ENCODE results near the gene ZBTB42. TPM values are rescaled to one million over a fixed set of nuclear protein-coding genes. Genes with fewer than 3 reads are reported as not detected.
A peak's percentile ranks its signal among the peaks of the same experiment; 100 is the strongest.

ZBTB42 gene
- total and polyA plus RNA-seq, 2 of the 13 experiments (the other 11 are each of a cell fraction or from before 2014, with no cell fraction given): 2.8 to 4.2 TPM

DNA sequence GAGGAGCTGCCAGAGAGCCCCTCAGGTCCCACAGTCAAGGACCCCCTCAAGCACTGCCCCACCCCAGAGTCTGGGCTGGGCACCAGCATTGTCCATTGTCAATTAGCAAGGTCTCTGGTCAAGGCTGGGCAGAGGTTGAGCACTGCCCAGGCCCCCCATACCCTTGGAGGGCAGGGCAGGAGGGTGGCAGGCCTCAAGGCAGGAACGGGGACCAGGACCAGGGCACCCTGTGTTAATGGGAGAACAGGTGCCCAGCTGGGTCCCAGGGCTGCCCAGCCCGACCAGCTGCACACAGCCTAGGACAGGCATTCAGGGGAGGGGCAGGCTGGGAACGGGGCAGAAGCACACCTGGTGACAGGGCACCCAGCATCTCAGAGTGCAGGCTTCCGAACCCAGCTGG lies 29.5 kb upstream of the ZBTB42 start:
- H3K79me2 ChIP-seq (ENCODE audit: insufficient read depth, low read length): peaks cover 16% of the 10 kb centered on the region
- intact Hi-C loops (cut with micrococcal nuclease; ENCODE audit: unreplicated experiment): no loop called here
- H3K36me3 ChIP-seq (replicated peaks in 1 of 2; ENCODE audit: control insufficient read depth in 1 of 2, insufficient read depth in 2 of 2, low read length in 2 of 2): peaks cover 20 to 35% of the 10 kb centered on the region in 2 experiments; a peak in 4 of 5 replicates
- WGBS (ENCODE audit: low lambda C conversion rate): 100% methylated on average over 1 of the region's 4 CpGs
- no peak overlapping the region for H3K9ac ChIP-seq (ENCODE audit: insufficient read depth, low read depth, low read length)
- peak in 1 of 2 experiments; percentile 31; a peak in 2 of 4 replicates for TF ChIP-seq POLR2A (IDR thresholded peaks at IDR 0.05; ENCODE audit: insufficient read depth in 1 of 2, low read depth in 2 of 2, low read length in 2 of 2)
- no peak for TF ChIP-seq XRCC5 (optimal IDR thresholded peaks at IDR 0.05; ENCODE audit: low read length)
- no peak for TF ChIP-seq SMARCE1 (IDR thresholded peaks at IDR 0.05; ENCODE audit: borderline replicate concordance)
- TF ChIP-seq RBFOX2 (IDR thresholded peaks at IDR 0.05; ENCODE audit: low read depth, low read length): peak; percentile 18; the same call in 1 of the 2 replicates
- TF ChIP-seq AGO2 (optimal IDR thresholded peaks at IDR 0.05; ENCODE audit: low read depth, low read length): peak; percentile 40
- no peak for TF ChIP-seq KMT2B (CRISPR knock-in tag; IDR thresholded peaks at IDR 0.05)
- TF ChIP-seq YEATS4 (CRISPR knock-in tag; IDR thresholded peaks at IDR 0.05; ENCODE audit: borderline replicate concordance): no peak
- TF ChIP-seq, protein P1, sequence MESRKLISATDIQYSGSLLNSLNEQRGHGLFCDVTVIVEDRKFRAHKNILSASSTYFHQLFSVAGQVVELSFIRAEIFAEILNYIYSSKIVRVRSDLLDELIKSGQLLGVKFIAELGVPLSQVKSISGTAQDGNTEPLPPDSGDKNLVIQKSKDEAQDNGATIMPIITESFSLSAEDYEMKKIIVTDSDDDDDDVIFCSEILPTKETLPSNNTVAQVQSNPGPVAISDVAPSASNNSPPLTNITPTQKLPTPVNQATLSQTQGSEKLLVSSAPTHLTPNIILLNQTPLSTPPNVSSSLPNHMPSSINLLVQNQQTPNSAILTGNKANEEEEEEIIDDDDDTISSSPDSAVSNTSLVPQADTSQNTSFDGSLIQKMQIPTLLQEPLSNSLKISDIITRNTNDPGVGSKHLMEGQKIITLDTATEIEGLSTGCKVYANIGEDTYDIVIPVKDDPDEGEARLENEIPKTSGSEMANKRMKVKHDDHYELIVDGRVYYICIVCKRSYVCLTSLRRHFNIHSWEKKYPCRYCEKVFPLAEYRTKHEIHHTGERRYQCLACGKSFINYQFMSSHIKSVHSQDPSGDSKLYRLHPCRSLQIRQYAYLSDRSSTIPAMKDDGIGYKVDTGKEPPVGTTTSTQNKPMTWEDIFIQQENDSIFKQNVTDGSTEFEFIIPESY (CRISPR knock-in tag; IDR thresholded peaks at IDR 0.05): no peak
- no peak for TF ChIP-seq ZNF383 (CRISPR knock-in tag; IDR thresholded peaks at IDR 0.05; ENCODE audit: borderline replicate concordance)
- TF ChIP-seq AKAP8 (CRISPR knock-in tag; IDR thresholded peaks at IDR 0.05): 0 out of 2 replicates have a peak, but pooled peaks have one; percentile 14
- TF ChIP-seq ZNF772 (CRISPR knock-in tag; IDR thresholded peaks at IDR 0.05): no peak
- no peak for TF ChIP-seq DNMT3B (CRISPR knock-in tag; conservative IDR thresholded peaks at IDR 0.05)
- TF ChIP-seq PAWR (CRISPR knock-in tag; IDR thresholded peaks at IDR 0.05; ENCODE audit: borderline replicate concordance): no peak
- TF ChIP-seq, protein P2, sequence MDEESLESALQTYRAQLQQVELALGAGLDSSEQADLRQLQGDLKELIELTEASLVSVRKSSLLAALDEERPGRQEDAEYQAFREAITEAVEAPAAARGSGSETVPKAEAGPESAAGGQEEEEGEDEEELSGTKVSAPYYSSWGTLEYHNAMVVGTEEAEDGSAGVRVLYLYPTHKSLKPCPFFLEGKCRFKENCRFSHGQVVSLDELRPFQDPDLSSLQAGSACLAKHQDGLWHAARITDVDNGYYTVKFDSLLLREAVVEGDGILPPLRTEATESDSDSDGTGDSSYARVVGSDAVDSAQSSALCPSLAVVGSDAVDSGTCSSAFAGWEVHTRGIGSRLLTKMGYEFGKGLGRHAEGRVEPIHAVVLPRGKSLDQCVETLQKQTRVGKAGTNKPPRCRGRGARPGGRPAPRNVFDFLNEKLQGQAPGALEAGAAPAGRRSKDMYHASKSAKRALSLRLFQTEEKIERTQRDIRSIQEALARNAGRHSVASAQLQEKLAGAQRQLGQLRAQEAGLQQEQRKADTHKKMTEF (CRISPR knock-in tag; IDR thresholded peaks at IDR 0.05): no peak
- no peak for TF ChIP-seq SMAD9 (CRISPR knock-in tag; IDR thresholded peaks at IDR 0.05)
- no peak for TF ChIP-seq ZNF570 (CRISPR knock-in tag; IDR thresholded peaks at IDR 0.05; ENCODE audit: borderline replicate concordance)
- TF ChIP-seq ZNF720 (CRISPR knock-in tag; IDR thresholded peaks at IDR 0.05): no peak
- no TSS peak for BruUV-seq (replicated peaks)
- FAIRE-seq: no peak
- H3K4me1 ChIP-seq (ENCODE audit: insufficient read depth, low read length): peaks cover 25% of the 10 kb centered on the region
- no peaks in the 10 kb centered on the region; a peak in 1 of 5 replicates for H3K27me3 ChIP-seq (ENCODE audit: control insufficient read depth in 1 of 2, insufficient read depth in 2 of 2, low read length in 2 of 2)
- ChIA-PET CTCF (ENCODE audit: low intra/inter-chr PET ratio, low total read pairs) (no interaction called here), POLR2A (interaction anchor here (3.3 kb wide), 1 partner anchor 18 kb away, joined by 32 read pairs; the partner anchor contains the start of gene SIVA1)
- no peak overlapping the region for H2AFZ ChIP-seq (ENCODE audit: low read length)
- no peak overlapping the region for H3K4me3 ChIP-seq (replicated peaks in 1 of 3; ENCODE audit: insufficient read depth in 1 of 3, low read depth in 2 of 3, low read length in 3 of 3)
- in situ Hi-C loops (cut with HindIII; ENCODE audit: extremely low pct_ligation_motif_present, low pct_unique_long_range_greater_than_20kb): no loop called here
- no peak for ATAC-seq
- no peak overlapping the region for H3K27ac ChIP-seq (ENCODE audit: extremely low read length, insufficient read depth, low read length)
- no peak overlapping the region for H3K4me2 ChIP-seq (ENCODE audit: low read depth, low read length)
- no peak for DNase-seq (ENCODE audit: low spot score)
- H3K9me3 ChIP-seq (ENCODE audit: low read length): peaks cover 8% of the 10 kb centered on the region
- 0 out of 2 replicates have a peak, but pooled peaks cover 1% of the 10 kb centered on the region for H4K20me1 ChIP-seq (ENCODE audit: insufficient read depth, low read length)

Data from HepG2 (cell line).